ENCODE data around the gene ABCA2. TPM values are rescaled to one million over a fixed set of nuclear protein-coding genes. Genes with fewer than 3 reads are reported as not detected.

Gene ABCA2
- total RNA-seq = 4.8 and 6.8 TPM in 2 replicates

GRCh38 chr9:137027369-137028262, at the start of gene ABCA2:
TSS of gene ABCA2 (minus strand) at chr9:137028237. CDS start at chr9:137028140, 97 bp downstream.

GRCh38 chr9:137077010-137077747, 49.1 kb upstream of the ABCA2 start, which contains the start of gene UAP1L1:
TSS of gene UAP1L1 (plus strand) at chr9:137077517. CDS start at chr9:137077533, 16 bp downstream.

GRCh38 chr9:137070201-137070905, 42.3 kb upstream of the ABCA2 start, which contains the start of gene SAPCD2:
TSS of gene SAPCD2 (minus strand) at chr9:137070557. CDS start at chr9:137070460, 97 bp downstream.

GRCh38 chr9:137053944-137054931, 26.2 kb upstream of the ABCA2 start, which contains the start of gene ENTPD2:
TSS of gene ENTPD2 (minus strand) at chr9:137054061. CDS start at chr9:137053997, 64 bp downstream.

GRCh38 chr9:137046088-137046787, 18.2 kb upstream of the ABCA2 start, which contains the start of gene NPDC1:
TSS of gene NPDC1 (minus strand) at chr9:137046177. CDS start at chr9:137045989, 188 bp downstream.

GRCh38 chr9:137031904-137032640, 4.0 kb upstream of the ABCA2 start, which contains the start of gene FUT7:
TSS of gene FUT7 (minus strand) at chr9:137032088. CDS start at chr9:137031991, 97 bp downstream.

GRCh38 chr9:136996361-136997292, 31.4 kb downstream of the ABCA2 start, which contains the start of gene CLIC3:
TSS of gene CLIC3 (minus strand) at chr9:136996568. CDS start at chr9:136996543, 25 bp downstream.

GRCh38 chr9:136991993-136992818, 35.8 kb downstream of the ABCA2 start, which contains the start of gene PAXX:
TSS of gene PAXX (plus strand) at chr9:136992422. CDS start at chr9:136992444, 22 bp downstream.

GRCh38 chr9:136982232-136983051, 45.6 kb downstream of the ABCA2 start, which contains the start of gene LCNL1:
TSS of gene LCNL1 (plus strand) at chr9:136982993. CDS start at chr9:136983587, 594 bp downstream.

GRCh38 chr9:136977223-136977622, 50.8 kb downstream of the ABCA2 start, which contains the start of gene PTGDS:
TSS of gene PTGDS (plus strand) at chr9:136977504. CDS start at chr9:136977579, 75 bp downstream.

Other genes starting within 250 kb of the ABCA2 start
- 41.9 and 66.5 TPM in 2 replicates for gene TMEM141, start 236.9 kb downstream of the ABCA2 start, total RNA-seq
- 0.52 and 0.98 TPM in 2 replicates for gene CCDC183, start 231.9 kb downstream of the ABCA2 start, total RNA-seq
- gene RABL6, start 220.3 kb downstream of the ABCA2 start, total RNA-seq = 49.3 and 52.9 TPM in 2 replicates
- gene AJM1, start 185.8 kb downstream of the ABCA2 start, total RNA-seq = 0.60 and 0.65 TPM in 2 replicates
- 185 and 194 TPM in 2 replicates for gene PHPT1, start 178.8 kb downstream of the ABCA2 start, total RNA-seq
- gene MAMDC4, start 175.9 kb downstream of the ABCA2 start, total RNA-seq = 0.52 and 0.65 TPM in 2 replicates
- 286 and 317 TPM in 2 replicates for gene EDF1, start 161.9 kb downstream of the ABCA2 start, total RNA-seq
- gene TRAF2, start 141.7 kb downstream of the ABCA2 start, total RNA-seq = 12.7 and 18.0 TPM in 2 replicates
- 140 and 161 TPM in 2 replicates for gene FBXW5, start 83.5 kb downstream of the ABCA2 start, total RNA-seq
- gene C8G, start 83.0 kb downstream of the ABCA2 start, total RNA-seq = 0.54 and 0.77 TPM in 2 replicates
- 0.11 TPM in 1 of 2 replicates, not detected in the other for gene LCN12, start 76.0 kb downstream of the ABCA2 start, total RNA-seq
- gene PTGDS, start 50.7 kb downstream of the ABCA2 start, total RNA-seq = 0.43 and 2.8 TPM in 2 replicates
- gene LCNL1, start 45.2 kb downstream of the ABCA2 start, total RNA-seq = under 0.01 TPM in 1 of 2 replicates, not detected in the other
- gene PAXX, start 35.8 kb downstream of the ABCA2 start, total RNA-seq = 8.0 and 9.2 TPM in 2 replicates
- gene CLIC3, start 31.7 kb downstream of the ABCA2 start, total RNA-seq = not detected in 2 replicates
- not detected in 2 replicates for gene FUT7, start 3.9 kb upstream of the ABCA2 start, total RNA-seq
- 4.8 and 8.2 TPM in 2 replicates for gene NPDC1, start 17.9 kb upstream of the ABCA2 start, total RNA-seq
- not detected in 2 replicates for gene ENTPD2, start 25.8 kb upstream of the ABCA2 start, total RNA-seq
- gene SAPCD2, start 42.3 kb upstream of the ABCA2 start, total RNA-seq = 2.0 and 2.5 TPM in 2 replicates
- 19.7 and 21.1 TPM in 2 replicates for gene UAP1L1, start 49.3 kb upstream of the ABCA2 start, total RNA-seq
- gene MAN1B1, start 58.7 kb upstream of the ABCA2 start, total RNA-seq = 54.2 and 55.7 TPM in 2 replicates
- 77.3 and 94.1 TPM in 2 replicates for gene DPP7, start 86.5 kb upstream of the ABCA2 start, total RNA-seq
- gene GRIN1, start 110.9 kb upstream of the ABCA2 start, total RNA-seq = under 0.01 TPM in 1 of 2 replicates, not detected in the other
- not detected in 2 replicates for gene LRRC26, start 141.8 kb upstream of the ABCA2 start, total RNA-seq
- gene TMEM210, start 143.8 kb upstream of the ABCA2 start, total RNA-seq = 0.09 TPM in 1 of 2 replicates, not detected in the other
- gene ANAPC2, start 160.3 kb upstream of the ABCA2 start, total RNA-seq = 19.9 and 20.9 TPM in 2 replicates
- gene SSNA1, start 160.4 kb upstream of the ABCA2 start, total RNA-seq = 81.8 and 83.4 TPM in 2 replicates
- gene TPRN, start 172.5 kb upstream of the ABCA2 start, total RNA-seq = 2.3 and 3.4 TPM in 2 replicates
- gene TMEM203, start 177.4 kb upstream of the ABCA2 start, total RNA-seq = 21.4 and 23.5 TPM in 2 replicates
- 2.1 and 2.2 TPM in 2 replicates for gene NDOR1, start 177.5 kb upstream of the ABCA2 start, total RNA-seq
- 0.09 and 0.11 TPM in 2 replicates for gene RNF208, start 194.0 kb upstream of the ABCA2 start, total RNA-seq
- 0.22 and 0.26 TPM in 2 replicates for gene CYSRT1, start 196.9 kb upstream of the ABCA2 start, total RNA-seq
- gene RNF224, start 199.3 kb upstream of the ABCA2 start, total RNA-seq = not detected in 2 replicates
- gene SLC34A3, start 202.7 kb upstream of the ABCA2 start, total RNA-seq = not detected in 2 replicates
- 76.1 and 80.8 TPM in 2 replicates for gene TUBB4B, start 213.1 kb upstream of the ABCA2 start, total RNA-seq
- gene STPG3, start 223.0 kb upstream of the ABCA2 start, total RNA-seq = 0.54 TPM in 1 of 2 replicates, not detected in the other
- gene NELFB, start 227.1 kb upstream of the ABCA2 start, total RNA-seq = 51.5 and 52.8 TPM in 2 replicates
- 24.7 and 25.0 TPM in 2 replicates for gene TOR4A, start 249.5 kb upstream of the ABCA2 start, total RNA-seq